Caco-2 (cell line): ENCODE measurements around the gene WASHC2C. TPM values are rescaled to one million over a fixed set of nuclear protein-coding genes. Genes with fewer than 3 reads are reported as not detected.
"Not testable (repeated sequence)": the region's sequence is repeated elsewhere in the genome, so short reads cannot be mapped to it uniquely, and the experiment has no call there.

Source experiments
- BruUV-seq: library from RNA; stranded (reverse); fragments of 400-500 nt; replicated peaks from 2 replicates; lab custom pipeline; 2021; lab: Mats Ljungman, UMichigan
- CTCF ChIA-PET: fragments of 300-600 bp; sonication (Branson Sonifier 250); formaldehyde crosslinking; loops from one replicate; lab custom pipeline; 2022; ENCODE audit warnings: antibody characterized with exemption; lab: Charles Lee
- POLR2A ChIA-PET: fragments of 300-600 bp; sonication (Branson Sonifier 250); formaldehyde crosslinking; loops from one replicate; lab custom pipeline; 2022; ENCODE audit warnings: antibody characterized with exemption; lab: Charles Lee
- DNase-seq, 2 experiments: peaks; one replicate each; pipeline versions ENCODE4 v3.0.0 to v3.0.0-alpha.2; 2020 to 2022
- H3K27me3 ChIP-seq: replicated peaks from 2 replicates; pipeline ENCODE4 v1.6.0; 2011; ENCODE audit warnings: low read length; ENCODE audit not compliant: control insufficient read depth, insufficient read depth
- H3K36me3 ChIP-seq: 2 replicates; pipeline ENCODE4 v1.5.1; 2011; ENCODE audit warnings: low read length; ENCODE audit not compliant: control insufficient read depth, insufficient read depth
- H3K4me1 ChIP-seq: fragments of 250-450 bp; sonication (Bioruptor Pico); 2 replicates; pipeline ENCODE4 v1.5.1; 2020; ENCODE audit warnings: mild to moderate bottlenecking
- H3K4me3 ChIP-seq: 2 replicates; pipeline ENCODE4 v1.5.1; 2011; ENCODE audit warnings: low read depth, mild to moderate bottlenecking, control low read depth, low read length
- H3K9me3 ChIP-seq: fragments of 250-450 bp; sonication (Bioruptor Pico); 2 replicates; pipeline ENCODE4 v1.5.1; 2020; ENCODE audit warnings: mild to moderate bottlenecking, moderate library complexity
- H3K27ac Mint-ChIP-seq: one replicate; pipeline ENCODE4 v1.8.0; 2022; ENCODE audit warnings: mixed read lengths; ENCODE audit not compliant: unreplicated experiment
- H3K27me3 Mint-ChIP-seq: one replicate; pipeline ENCODE4 v1.8.0; 2022; ENCODE audit warnings: mixed read lengths; ENCODE audit not compliant: insufficient read depth, unreplicated experiment
- H3K36me3 Mint-ChIP-seq: one replicate; pipeline ENCODE4 v1.8.0; 2022; ENCODE audit warnings: mild to moderate bottlenecking, mixed read lengths; ENCODE audit not compliant: insufficient read depth, unreplicated experiment
- H3K4me1 Mint-ChIP-seq: one replicate; pipeline ENCODE4 v1.8.0; 2022; ENCODE audit warnings: low read depth, mixed read lengths; ENCODE audit not compliant: unreplicated experiment
- H3K4me3 Mint-ChIP-seq: one replicate; pipeline ENCODE4 v1.8.0; 2022; ENCODE audit warnings: mild to moderate bottlenecking, moderate library complexity, mixed read lengths; ENCODE audit not compliant: unreplicated experiment
- H3K9me3 Mint-ChIP-seq: one replicate; pipeline ENCODE4 v1.8.0; 2022; ENCODE audit warnings: mixed read lengths; ENCODE audit not compliant: unreplicated experiment
- intact Hi-C: fragments of 100-400 bp; cut with micrococcal nuclease; formaldehyde crosslinking; loops from one replicate; pipeline ENCODE4 v1.10.0; 2022; ENCODE audit not compliant: unreplicated experiment
- total RNA-seq: library from RNA; stranded (reverse); gene quantifications from 2 replicates; pipeline ENCODE4 v1.2.3, GENCODE V29; 2022

WASHC2C gene
- total RNA-seq, 1 experiment from 2014 or later: 48.1 TPM

DNA sequence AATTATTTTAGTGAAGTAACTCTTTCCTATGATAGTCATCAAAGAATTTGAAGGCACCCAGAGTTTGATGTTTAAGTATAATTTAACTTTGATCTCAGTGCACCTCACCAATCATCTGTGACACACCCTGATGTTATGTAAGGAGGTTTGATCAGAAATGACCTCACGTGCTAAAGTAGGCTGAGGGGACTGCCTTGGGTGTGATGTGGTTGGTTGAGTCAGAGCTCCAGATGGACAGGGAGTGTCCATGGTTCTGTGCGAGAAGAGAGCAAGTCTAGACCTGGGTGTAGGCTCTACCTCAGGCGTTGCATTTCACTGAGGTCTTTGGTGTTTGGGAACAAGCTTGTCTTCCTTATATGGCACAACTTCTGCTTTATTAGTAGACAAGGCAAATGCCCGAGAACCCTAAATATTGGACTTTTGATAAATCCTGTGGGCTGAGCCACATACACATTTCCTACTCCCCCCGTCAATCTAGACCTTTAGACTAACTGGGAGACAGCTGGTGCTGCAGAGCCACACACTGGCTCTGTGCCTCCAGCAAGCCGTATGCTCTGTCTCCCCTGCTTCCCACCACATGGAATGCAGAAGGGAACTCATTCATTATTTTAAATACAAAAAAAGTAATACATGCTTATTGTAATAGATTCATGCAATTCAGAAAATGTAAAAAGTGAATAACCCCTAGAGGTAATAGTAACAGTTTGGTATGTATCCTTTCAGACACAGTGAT lies 63.8 kb downstream of the WASHC2C start:
- intact Hi-C loops, H3K27me3 Mint-ChIP-seq, H3K4me3 Mint-ChIP-seq, H3K4me1 Mint-ChIP-seq, H3K9me3 Mint-ChIP-seq, H3K36me3 ChIP-seq, H3K9me3 ChIP-seq, H3K27ac Mint-ChIP-seq, H3K36me3 Mint-ChIP-seq, DNase-seq, H3K27me3 ChIP-seq, H3K4me3 ChIP-seq, BruUV-seq, H3K4me1 ChIP-seq, POLR2A ChIA-PET, CTCF ChIA-PET: not testable (repeated sequence)

DNA sequence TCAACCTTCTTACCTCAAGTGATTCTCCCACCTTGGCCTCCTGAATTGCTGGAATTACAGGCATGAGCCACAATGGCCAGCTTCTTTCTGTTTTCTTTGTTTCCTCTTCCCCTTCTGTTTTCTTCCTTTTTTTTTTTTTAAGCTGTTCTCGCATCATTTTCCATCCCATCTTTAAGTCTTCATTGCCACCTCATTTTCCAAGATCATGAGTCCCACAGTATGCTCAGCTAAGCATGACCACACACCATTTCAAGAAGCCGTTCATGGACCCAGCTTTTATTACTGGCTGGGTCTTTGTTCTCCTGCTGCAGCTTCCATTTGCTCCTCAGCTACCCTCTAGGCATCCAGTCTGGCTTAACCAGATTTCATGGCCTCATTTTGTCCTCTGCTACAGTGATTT lies 67.7 kb downstream of the WASHC2C start:
- H3K27me3 Mint-ChIP-seq, intact Hi-C loops, H3K27ac Mint-ChIP-seq, H3K4me3 ChIP-seq, POLR2A ChIA-PET, H3K4me1 ChIP-seq, H3K27me3 ChIP-seq, DNase-seq, CTCF ChIA-PET, H3K9me3 ChIP-seq, H3K36me3 ChIP-seq, H3K4me1 Mint-ChIP-seq, H3K4me3 Mint-ChIP-seq, H3K9me3 Mint-ChIP-seq, H3K36me3 Mint-ChIP-seq, BruUV-seq: not testable (repeated sequence)

DNA sequence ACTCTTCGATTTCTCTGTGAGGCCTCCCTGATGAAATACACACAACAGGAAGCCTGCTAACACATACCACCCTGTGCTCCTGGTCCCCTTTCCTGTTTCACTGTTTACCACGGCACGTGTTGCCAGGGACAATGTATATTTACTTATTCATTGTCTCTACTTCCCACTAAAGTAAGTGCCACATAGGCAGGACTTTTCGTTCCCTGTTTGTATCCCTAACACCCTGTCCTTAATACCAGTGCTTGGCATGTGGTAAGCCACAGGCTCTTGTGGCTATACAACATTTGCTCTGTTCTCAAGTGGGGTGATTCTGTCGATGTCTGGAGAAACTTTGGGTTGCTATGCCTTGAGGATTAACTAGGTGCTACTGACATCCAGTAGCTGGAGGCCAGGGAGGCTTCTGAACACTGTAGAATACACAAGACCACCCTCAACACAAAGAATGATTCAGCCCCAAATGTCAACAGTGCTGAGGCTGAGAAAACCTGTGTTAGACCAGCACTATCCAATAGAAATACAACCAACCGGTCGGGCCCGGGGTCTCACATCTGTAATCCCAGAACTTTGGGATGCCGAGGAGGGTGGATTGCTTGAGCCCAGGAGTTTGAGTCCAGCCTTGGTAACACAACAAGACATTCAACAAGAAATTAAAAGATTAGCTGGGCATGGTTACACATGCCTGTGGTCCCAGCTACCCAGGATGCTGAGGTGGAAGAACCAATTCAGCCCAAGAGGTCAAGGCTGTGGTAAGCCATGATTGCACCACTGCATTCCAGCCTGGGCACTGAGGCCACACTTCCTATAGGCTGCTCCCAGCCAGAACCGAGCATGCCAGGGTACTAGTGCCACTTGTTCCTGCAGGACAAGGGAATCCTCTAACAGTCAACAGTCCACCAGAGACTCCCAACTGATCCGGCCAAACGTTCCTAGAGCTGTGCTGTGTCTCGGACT lies 76.3 kb downstream of the WASHC2C start:
- H3K36me3 ChIP-seq, H3K36me3 Mint-ChIP-seq, DNase-seq, intact Hi-C loops, H3K27ac Mint-ChIP-seq, H3K4me1 Mint-ChIP-seq, H3K27me3 Mint-ChIP-seq, H3K27me3 ChIP-seq, BruUV-seq, H3K9me3 Mint-ChIP-seq, H3K4me1 ChIP-seq, H3K9me3 ChIP-seq, CTCF ChIA-PET, H3K4me3 Mint-ChIP-seq, POLR2A ChIA-PET, H3K4me3 ChIP-seq: not testable (repeated sequence)

DNA sequence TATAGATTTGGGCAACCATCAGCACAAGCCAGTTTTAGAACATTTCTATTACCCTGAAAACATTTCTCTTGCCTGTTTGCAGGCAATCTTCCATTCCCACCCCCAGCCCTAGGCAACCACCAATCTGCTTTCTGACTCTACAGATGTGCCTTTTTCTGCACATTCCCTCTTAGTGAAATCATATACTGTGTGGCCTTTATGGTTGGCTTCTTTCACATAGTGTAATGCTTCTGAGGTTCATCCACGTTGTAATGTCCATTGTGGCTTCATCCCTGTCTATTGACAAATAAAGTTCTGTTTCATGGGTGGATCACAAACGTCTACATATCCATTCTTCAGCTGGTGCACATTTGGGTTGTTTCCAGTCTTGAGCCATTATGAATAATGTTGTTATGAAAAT lies 77.9 kb downstream of the WASHC2C start:
- H3K9me3 Mint-ChIP-seq, POLR2A ChIA-PET, H3K36me3 Mint-ChIP-seq, H3K36me3 ChIP-seq, H3K27me3 ChIP-seq, H3K4me3 Mint-ChIP-seq, CTCF ChIA-PET, H3K4me3 ChIP-seq, DNase-seq, H3K9me3 ChIP-seq, H3K27ac Mint-ChIP-seq, H3K4me1 ChIP-seq, BruUV-seq, H3K4me1 Mint-ChIP-seq, H3K27me3 Mint-ChIP-seq, intact Hi-C loops: not testable (repeated sequence)
